ENCODE results near the gene MAP1A. TPM values are rescaled to one million over a fixed set of nuclear protein-coding genes. Genes with fewer than 3 reads are reported as not detected.

Gene MAP1A
- total RNA-seq, 1 experiment from 2014 or later = 1.0 TPM

DNA sequence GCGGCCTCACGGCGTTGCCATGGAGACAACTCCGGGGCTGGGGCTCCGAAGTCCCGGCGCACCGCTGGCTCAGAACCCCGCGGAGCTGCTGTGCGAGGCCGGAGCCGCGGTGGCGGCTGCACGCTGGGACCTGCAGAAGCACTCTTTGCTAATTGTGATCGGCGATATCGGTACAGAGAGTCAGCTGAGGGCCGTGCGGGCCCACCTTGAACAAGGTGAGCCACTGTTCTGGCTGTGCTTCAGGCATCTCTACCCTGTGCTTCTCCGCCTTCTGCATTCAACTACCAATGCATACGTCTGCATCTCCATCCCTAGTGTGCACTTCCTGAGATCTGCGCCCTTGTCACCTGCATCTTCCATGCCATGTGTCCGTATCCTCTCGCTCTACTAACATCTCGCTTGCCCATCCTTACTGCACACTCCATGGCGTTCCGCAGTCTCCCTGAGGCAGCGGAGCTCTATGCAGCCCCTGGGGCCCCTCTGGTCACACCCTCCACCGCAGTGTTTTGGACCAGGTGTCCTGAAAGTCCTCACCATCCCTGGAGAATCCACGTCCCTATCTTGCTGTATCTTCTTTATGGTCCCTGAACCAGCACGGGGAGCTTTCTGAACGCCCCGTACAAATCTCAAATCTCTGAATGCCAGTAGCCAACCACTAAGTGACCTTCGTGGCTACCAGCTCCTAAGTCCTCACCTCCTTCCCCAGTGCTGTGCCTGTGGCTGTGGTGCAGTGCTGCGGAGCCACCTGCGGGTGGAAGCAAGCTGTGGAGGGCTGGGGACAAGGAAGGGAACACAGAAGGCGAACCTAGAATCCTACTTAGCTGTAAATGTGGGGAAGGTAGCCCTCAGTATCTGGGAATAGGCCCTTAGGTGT lies 6.2 kb upstream of the MAP1A start:
- H3K79me2 ChIP-seq (ENCODE audit: low read length) = no peaks in the 10 kb centered on the region
- H3K4me2 ChIP-seq (ENCODE audit: low read length) = peak overlapping the region; percentile 96
- H3K9ac ChIP-seq (ENCODE audit: low read length) = no peak overlapping the region
- DNase-seq (peak; percentile 46), ATAC-seq (peak; percentile 44)
- no peaks in the 10 kb centered on the region for H3F3A ChIP-seq (ENCODE audit: low read length, unreplicated experiment)
- intact Hi-C loops (cut with micrococcal nuclease) = loop anchor here (1.0 to 2.0 kb wide), 2 partner anchors 28 to 71 kb away; no protein-coding TSS in a partner anchor
- peak overlapping the region; percentile 77 for H3K4me3 ChIP-seq (ENCODE audit: low read length)
- no peaks in the 10 kb centered on the region for H3K36me3 ChIP-seq (ENCODE audit: low read depth, low read length)
- ChIA-PET POLR2A (ENCODE audit: unreplicated experiment) (interaction anchor here (0.5 to 1.2 kb wide), 4 partner anchors 35 to 286 kb away, joined by 3 to 10 read pairs (median 4); partner anchors contain the start of gene ELL3), CTCF (interaction anchor here (0.6 to 2.5 kb wide), 6 partner anchors 18 to 70 kb away, joined by 3 to 28 read pairs (median 3); no protein-coding TSS in a partner anchor)
- no peak overlapping the region for H3K27ac ChIP-seq (ENCODE audit: low read length)
- no peaks in the 10 kb centered on the region for H3K27me3 ChIP-seq (ENCODE audit: low read length)
- H3K4me1 ChIP-seq (ENCODE audit: insufficient read depth, low read length) = peaks cover 9% of the 10 kb centered on the region
- peak overlapping the region; percentile 77 for H2AFZ ChIP-seq (ENCODE audit: low read length)
- H4K20me1 ChIP-seq (ENCODE audit: low read length) = no peaks in the 10 kb centered on the region
- H3K9me2 ChIP-seq (replicated peaks; ENCODE audit: low read length) = no peaks in the 10 kb centered on the region
- H3K9me3 ChIP-seq (ENCODE audit: low read length) = no peaks in the 10 kb centered on the region
- BruUV-seq (replicated peaks) = no TSS peak
- TF ChIP-seq, protein P1, sequence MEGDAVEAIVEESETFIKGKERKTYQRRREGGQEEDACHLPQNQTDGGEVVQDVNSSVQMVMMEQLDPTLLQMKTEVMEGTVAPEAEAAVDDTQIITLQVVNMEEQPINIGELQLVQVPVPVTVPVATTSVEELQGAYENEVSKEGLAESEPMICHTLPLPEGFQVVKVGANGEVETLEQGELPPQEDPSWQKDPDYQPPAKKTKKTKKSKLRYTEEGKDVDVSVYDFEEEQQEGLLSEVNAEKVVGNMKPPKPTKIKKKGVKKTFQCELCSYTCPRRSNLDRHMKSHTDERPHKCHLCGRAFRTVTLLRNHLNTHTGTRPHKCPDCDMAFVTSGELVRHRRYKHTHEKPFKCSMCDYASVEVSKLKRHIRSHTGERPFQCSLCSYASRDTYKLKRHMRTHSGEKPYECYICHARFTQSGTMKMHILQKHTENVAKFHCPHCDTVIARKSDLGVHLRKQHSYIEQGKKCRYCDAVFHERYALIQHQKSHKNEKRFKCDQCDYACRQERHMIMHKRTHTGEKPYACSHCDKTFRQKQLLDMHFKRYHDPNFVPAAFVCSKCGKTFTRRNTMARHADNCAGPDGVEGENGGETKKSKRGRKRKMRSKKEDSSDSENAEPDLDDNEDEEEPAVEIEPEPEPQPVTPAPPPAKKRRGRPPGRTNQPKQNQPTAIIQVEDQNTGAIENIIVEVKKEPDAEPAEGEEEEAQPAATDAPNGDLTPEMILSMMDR (conservative IDR thresholded peaks at IDR 0.05; ENCODE audit: low read depth, low read length) = peak; percentile 50
- TF ChIP-seq EZH2phosphoT487 (IDR thresholded peaks at IDR 0.05; ENCODE audit: borderline replicate concordance, low read length) = no peak

DNA sequence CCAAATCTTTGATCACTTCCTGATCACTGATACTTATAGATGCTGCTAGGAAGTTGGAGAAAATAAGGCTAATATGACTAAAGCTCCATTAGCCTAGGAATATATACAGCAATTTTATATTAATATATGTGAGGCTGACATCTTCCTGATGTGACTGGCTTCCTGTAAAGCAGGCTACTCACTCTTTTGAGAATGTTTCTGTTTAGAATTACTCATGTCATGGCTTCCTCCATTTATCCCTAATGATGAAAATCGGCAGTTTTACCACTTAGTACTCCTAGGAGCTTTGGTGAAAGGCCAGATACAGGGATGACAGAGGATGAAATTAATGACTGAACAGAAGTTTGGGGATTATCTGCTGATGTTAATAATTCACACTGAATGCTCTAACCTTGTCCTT lies 3.9 kb upstream of the MAP1A start:
- Histone ChIP-seq H3K4me1 (ENCODE audit: insufficient read depth, low read length) (peaks cover 9% of the 10 kb centered on the region), H4K20me1 (ENCODE audit: low read length) (no peaks in the 10 kb centered on the region), H3K9me3 (ENCODE audit: low read length) (no peaks in the 10 kb centered on the region), H3K79me2 (ENCODE audit: low read length) (no peaks in the 10 kb centered on the region), H2AFZ (ENCODE audit: low read length) (peak overlapping the region; percentile 24), H3K9me2 (replicated peaks; ENCODE audit: low read length) (no peaks in the 10 kb centered on the region), H3F3A (ENCODE audit: low read length, unreplicated experiment) (no peaks in the 10 kb centered on the region), H3K27me3 (ENCODE audit: low read length) (no peaks in the 10 kb centered on the region), H3K36me3 (ENCODE audit: low read depth, low read length) (no peaks in the 10 kb centered on the region), H3K4me2 (ENCODE audit: low read length) (no peak overlapping the region), H3K4me3 (ENCODE audit: low read length) (no peak overlapping the region), H3K9ac (ENCODE audit: low read length) (no peak overlapping the region), H3K27ac (ENCODE audit: low read length) (no peak overlapping the region)
- no TSS peak for BruUV-seq (replicated peaks)
- intact Hi-C loops (cut with micrococcal nuclease) = no loop called here
- ChIA-PET CTCF (interaction anchor here (0.6 to 1.1 kb wide), 2 partner anchors 14 to 118 kb away, joined by 5 to 8 read pairs; no protein-coding TSS in a partner anchor), POLR2A (ENCODE audit: unreplicated experiment) (no interaction called here)
- peak; percentile 18 for DNase-seq
- TF ChIP-seq EZH2 (IDR thresholded peaks at IDR 0.05; ENCODE audit: low read length, unreplicated experiment) = no peak
- TF ChIP-seq, protein P1 (conservative IDR thresholded peaks at IDR 0.05; ENCODE audit: low read depth, low read length) = no peak
- TF ChIP-seq EZH2phosphoT487 (IDR thresholded peaks at IDR 0.05; ENCODE audit: borderline replicate concordance, low read length) = no peak
- no peak for ATAC-seq

Measured in PC-3 (cell line).